Neural progenitor cell (in vitro differentiated cells): Measurements from ENCODE around the gene AP1M1.

ENCODE experiments used
- CTCF ChIP-seq: fragments of 200-600 bp; sonication (generic); IDR thresholded peaks from 2 replicates; pipeline ENCODE4 v1.5.1; 2017; ENCODE audit warnings: antibody characterized with exemption, mild to moderate bottlenecking
- EZH2 ChIP-seq: fragments of 200-600 bp; sonication (generic); IDR thresholded peaks from 2 replicates; pipeline ENCODE4 v1.6.1; 2017; ENCODE audit warnings: antibody characterized with exemption, mild to moderate bottlenecking, moderate library complexity
- EZH2phosphoT487 ChIP-seq: fragments of 200-600 bp; sonication (generic); IDR thresholded peaks from 2 replicates; pipeline ENCODE4 v1.6.1; 2017; ENCODE audit warnings: antibody characterized with exemption

GRCh38 chr19:16226878-16227836 lies 29.4 kb downstream of the AP1M1 start:
- no peak for TF ChIP-seq CTCF
- no peak for TF ChIP-seq EZH2phosphoT487
- no peak for TF ChIP-seq EZH2
